Measurements from ENCODE around the gene LINC01488.

- TF ChIP-seq EZH2 (IDR thresholded peaks at IDR 0.05) (no peak), MAX (IDR thresholded peaks at IDR 0.05) (no peak), CTCF (IDR thresholded peaks at IDR 0.05 in 2 of 3, conservative IDR thresholded peaks at IDR 0.05 in 1 of 3; ENCODE audit: borderline replicate concordance in 1 of 3, insufficient read depth in 1 of 3, low read depth in 2 of 3, low read length in 2 of 3) (no peak), RAD21 (IDR thresholded peaks at IDR 0.05; ENCODE audit: low read depth) (no peak), POLR2A (IDR thresholded peaks at IDR 0.05; ENCODE audit: borderline replicate concordance, extremely low read depth, insufficient read depth, insufficient read length) (no peak), ATF3 (IDR thresholded peaks at IDR 0.05) (no peak), REST (IDR thresholded peaks at IDR 0.05; ENCODE audit: low read depth) (no peak), SIN3A (IDR thresholded peaks at IDR 0.05; ENCODE audit: low read depth) (no peak), EZH2phosphoT487 (IDR thresholded peaks at IDR 0.05; ENCODE audit: borderline replicate concordance) (no peak), JUND (IDR thresholded peaks at IDR 0.05) (no peak), POLR2AphosphoS5 (IDR thresholded peaks at IDR 0.05; ENCODE audit: low read depth, low read length) (no peak), SP1 (IDR thresholded peaks at IDR 0.05; ENCODE audit: low read depth) (no peak)
Measured at GRCh38 chr11:69524291-69524882, 42.9 kb downstream of the LINC01488 start.
